GM12878 (cell line): Measurements from ENCODE around the gene TANC1. TPM values are rescaled to one million over a fixed set of nuclear protein-coding genes. Genes with fewer than 3 reads are reported as not detected.

Experiments
- ATAC-seq: fragments of 200-7000 bp; cut with Tn5 transposase; 3 replicates; pipeline ENCODE4 v1.9.1; 2020; ENCODE audit warnings: mild to moderate bottlenecking, moderate library complexity
- BruUV-seq: library from RNA; stranded (reverse); fragments of 400-500 nt; replicated peaks from 2 replicates; lab custom pipeline; 2021; lab: Mats Ljungman, UMichigan
- CTCF ChIA-PET: fragments of 300-600 bp; sonication (Branson Sonifier 250); formaldehyde crosslinking; extraction: SDS; loops from one replicate; lab custom pipeline; 2021; ENCODE audit warnings: inconsistent platforms; lab: Yijun Ruan, JAX
- POLR2A ChIA-PET: fragments of 350-600 bp; formaldehyde crosslinking; extraction: SDS; loops from one replicate; lab custom pipeline; 2021; ENCODE audit warnings: inconsistent platforms; lab: Charles Lee
- RAD21 ChIA-PET: fragments of 300-600 bp; sonication (Branson Sonifier 250); formaldehyde crosslinking; loops from one replicate; lab custom pipeline; 2023; ENCODE audit warnings: antibody characterized with exemption; ENCODE audit not compliant: unreplicated experiment; lab: Charles Lee
- SMC1A ChIA-PET: fragments of 300-600 bp; sonication (Branson Sonifier 250); formaldehyde crosslinking; loops from one replicate; lab custom pipeline; 2023; ENCODE audit not compliant: unreplicated experiment, uncharacterized antibody; lab: Charles Lee
- DNase-seq: peaks from one replicate; pipeline ENCODE4 v3.0.0-alpha.2; 2011; ENCODE audit warnings: low read depth, low spot score
- FAIRE-seq: peaks from 3 replicates; lab custom pipeline; 2011; peaks lifted over from hg19 to GRCh38; lab: Jason Lieb, UNC
- H2AFZ ChIP-seq: 2 replicates; pipeline ENCODE4 v1.6.0; 2011; ENCODE audit warnings: low read depth, low read length, control low read depth; ENCODE audit not compliant: control insufficient read depth
- H3K27ac ChIP-seq: 2 replicates; pipeline ENCODE4 v1.5.1; 2011; ENCODE audit warnings: control low read depth; ENCODE audit not compliant: control insufficient read depth, insufficient read depth
- H3K27me3 ChIP-seq, 2 experiments: replicated peaks in 1 of 2; 2 replicates each; pipeline versions ENCODE4 v1.6.0 to v1.6.1; 2011; ENCODE audit warnings: low read length in 1 of 2; ENCODE audit not compliant: control insufficient read depth in 2 of 2, insufficient read depth in 2 of 2
- H3K36me3 ChIP-seq, 2 experiments: 2 replicates each; pipeline ENCODE4 v1.5.1; 2011; ENCODE audit warnings: low read length in 1 of 2; ENCODE audit not compliant: control insufficient read depth in 2 of 2, insufficient read depth in 2 of 2
- H3K4me1 ChIP-seq: 2 replicates; pipeline ENCODE4 v1.6.1; 2011; ENCODE audit warnings: mild to moderate bottlenecking, low read length, moderate library complexity, mixed read lengths; ENCODE audit not compliant: control insufficient read depth, insufficient read depth
- H3K4me2 ChIP-seq: 2 replicates; pipeline ENCODE4 v1.6.0; 2011; ENCODE audit warnings: control low read depth; ENCODE audit not compliant: control insufficient read depth, insufficient read depth
- H3K4me3 ChIP-seq: fragments of 200-600 bp; sonication (generic); 2 replicates; pipeline ENCODE4 v1.5.1; 2016
- H3K79me2 ChIP-seq: 2 replicates; pipeline ENCODE4 v1.6.0; 2011; ENCODE audit warnings: low read length; ENCODE audit not compliant: control insufficient read depth, insufficient read depth
- H3K9ac ChIP-seq: 2 replicates; pipeline ENCODE4 v1.8.0; 2011; ENCODE audit warnings: low read length, control low read depth, mixed read lengths; ENCODE audit not compliant: control insufficient read depth, insufficient read depth
- H3K9me3 ChIP-seq: replicated peaks from 3 replicates; pipeline ENCODE4 v1.5.1; 2011; ENCODE audit warnings: mild to moderate bottlenecking, low read length; ENCODE audit not compliant: control insufficient read depth, insufficient read depth
- H4K20me1 ChIP-seq: 2 replicates; pipeline ENCODE4 v1.6.0; 2011; ENCODE audit not compliant: control insufficient read depth, insufficient read depth
- BHLHE40 ChIP-seq, 2 experiments: fragments of 450-650 bp in 1 of 2; IDR thresholded peaks; 2 replicates each; pipeline ENCODE4 v1.6.1; 2011 to 2017; ENCODE audit warnings: low read depth in 2 of 2, borderline replicate concordance in 1 of 2, improper control_type of control experiment in 1 of 2, low read length in 1 of 2, mild to moderate bottlenecking in 1 of 2
- IKZF2 ChIP-seq, 2 experiments: fragments of 450-650 bp; IDR thresholded peaks; 2 replicates each; pipeline ENCODE4 v1.6.1; 2017; ENCODE audit warnings: mild to moderate bottlenecking in 2 of 2, moderate library complexity in 2 of 2
- JUNB ChIP-seq: IDR thresholded peaks from 2 replicates; pipeline ENCODE4 v1.6.1; 2016; ENCODE audit warnings: antibody characterized with exemption, mild to moderate bottlenecking
- PKNOX1 ChIP-seq: fragments of 450-650 bp; IDR thresholded peaks from 2 replicates; pipeline ENCODE4 v1.6.1; 2016; ENCODE audit warnings: mild to moderate bottlenecking
- STAT3 ChIP-seq: IDR thresholded peaks from 2 replicates; pipeline ENCODE4 v1.6.1; 2011; ENCODE audit warnings: low read depth, low read length, improper control_type of control experiment
- ZNF24 ChIP-seq: fragments of 450-650 bp; IDR thresholded peaks from 2 replicates; pipeline ENCODE4 v1.6.1; 2017; ENCODE audit warnings: antibody characterized with exemption, mild to moderate bottlenecking
- ZNF592 ChIP-seq: fragments of 450-650 bp; IDR thresholded peaks from 2 replicates; pipeline ENCODE4 v1.6.1; 2017; ENCODE audit warnings: mild to moderate bottlenecking, moderate library complexity
- WGBS: methylation state at CpG from one replicate; pipeline ENCODE4 v1.1.6; 2016; ENCODE audit warnings: low lambda C conversion rate; ENCODE audit not compliant: insufficient replicate concordance, insufficient coverage; ENCODE audit errors: missing lambda C conversion rate; 5-methylcytosine and 5-hydroxymethylcytosine counted together
- in situ Hi-C: fragments of 300-500 bp; cut with MboI; formaldehyde crosslinking; loops from 9 replicates; pipeline ENCODE4 v1.14.3; 2018; ENCODE audit warnings: mixed read lengths
- intact Hi-C: fragments of 100-400 bp; cut with micrococcal nuclease; formaldehyde crosslinking; loops from one replicate; pipeline ENCODE4 v1.14.2; 2022; ENCODE audit not compliant: unreplicated experiment
- polyA plus RNA-seq, 11 experiments: library from polyadenylated mRNA; depleted of rRNA in 4 of 11; unstranded in 6 of 11; stranded (reverse) in 5 of 11; fragments of >200 nt; fragmentation: Nextera tagmentation in 4 of 11; fragmentation: Illumina TruSeq in 1 of 11; extraction: Ambion mirVana in 4 of 11; extraction: Trizol in 1 of 11; gene quantifications; 1 replicate in 1 of 11; 2 replicates in 10 of 11; pipeline versions ENCODE4 v1.2.1 to v1.2.3, GENCODE V29; 2011 to 2016; ENCODE audit warnings: inconsistent platforms in 2 of 11, missing spikeins in 2 of 11, low read depth in 1 of 11
- total RNA-seq, 4 experiments: library from RNA; depleted of rRNA in 3 of 4; stranded (reverse); fragments of >200 nt in 3 of 4; fragmentation: Illumina TruSeq in 1 of 4; extraction: Trizol in 1 of 4; gene quantifications; 2 replicates each; pipeline versions ENCODE4 v1.2.1 to v1.2.3, GENCODE V29; 2013 to 2021
- TF ChIP-seq, protein P1 (sequence below): fragments of 450-650 bp; IDR thresholded peaks from 2 replicates; pipeline ENCODE4 v1.6.1; 2014; ENCODE audit warnings: mild to moderate bottlenecking
- TF ChIP-seq, protein P2 (sequence below): IDR thresholded peaks from 2 replicates; pipeline ENCODE4 v1.6.1; 2012; ENCODE audit warnings: low read depth, low read length, improper control_type of control experiment
- TF ChIP-seq, protein P3 (sequence below): fragments of 450-650 bp; IDR thresholded peaks from 2 replicates; pipeline ENCODE4 v1.6.1; 2017; ENCODE audit warnings: borderline replicate concordance
- TF ChIP-seq, protein P4 (sequence below): fragments of 450-650 bp; IDR thresholded peaks from 2 replicates; pipeline ENCODE4 v1.6.1; 2018; ENCODE audit warnings: mild to moderate bottlenecking, low read depth, moderate library complexity; ENCODE audit not compliant: partially characterized antibody

The TANC1 gene
- total and polyA plus RNA-seq, 10 of the 15 experiments (the other 5 are each of a cell fraction or from before 2014, with no cell fraction given), result 0.05 to 5.0 (median 0.34) TPM

DNA sequence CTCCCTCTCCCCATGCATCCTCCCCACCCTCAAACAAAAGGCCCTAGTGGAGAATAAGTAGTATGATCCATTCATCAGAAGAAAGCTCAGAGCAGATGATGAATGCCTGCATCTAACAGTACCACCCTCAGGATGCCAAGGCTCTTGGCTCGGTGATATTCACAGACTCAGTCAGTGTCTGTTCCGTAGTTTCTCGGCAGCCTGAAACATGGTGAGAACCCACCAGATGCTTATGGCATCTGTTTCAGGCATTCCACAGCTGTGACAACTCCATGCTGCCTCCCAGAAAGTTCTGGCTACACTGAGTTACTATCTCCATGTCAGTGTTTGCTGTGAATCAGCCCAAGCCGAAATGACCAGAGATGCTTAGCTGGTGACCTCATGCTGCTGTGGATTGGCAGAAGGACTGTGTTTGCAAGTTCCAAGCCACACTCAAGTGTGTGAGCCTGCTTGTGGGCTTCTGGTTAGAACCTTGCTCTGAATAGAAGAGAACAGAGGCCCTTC lies 234.2 kb downstream of the TANC1 start:
- Histone ChIP-seq H3K9ac (no peak overlapping the region), H3K4me2 (no peak overlapping the region), H2AFZ (no peak overlapping the region), H3K4me3 (no peak overlapping the region), H3K79me2 (no peaks in the 10 kb centered on the region), H3K36me3 (no peaks in the 10 kb centered on the region), H4K20me1 (no peaks in the 10 kb centered on the region), H3K9me3 (no peaks in the 10 kb centered on the region), H3K27me3 (no peaks in the 10 kb centered on the region), H3K27ac (no peak overlapping the region), H3K4me1 (peaks cover 13% of the 10 kb centered on the region)
- in situ Hi-C loops, result no loop called here
- ATAC-seq (no peak), FAIRE-seq (no peak), DNase-seq (no peak)
- ChIA-PET CTCF (interaction anchor here (1.4 kb wide), 1 partner anchor 84 kb away, joined by 3 read pairs; no protein-coding TSS in a partner anchor), SMC1A (interaction anchor here (0.7 to 2.5 kb wide), 2 partner anchors 35 to 47 kb away, joined by 3 to 12 read pairs; no protein-coding TSS in a partner anchor), POLR2A (no interaction called here), RAD21 (interaction anchor here (0.6 to 1.5 kb wide), 3 partner anchors 16 to 765 kb away, joined by 3 to 4 read pairs (median 4); no protein-coding TSS in a partner anchor)
- intact Hi-C loops, result loop anchor here (5.0 to 10.0 kb wide), 2 partner anchors 55 to 512 kb away; partner anchors contain the start of gene MARCHF7
- BruUV-seq, result no TSS peak
- 100% methylated on average over 4 of the region's 4 CpGs for WGBS
- TF ChIP-seq, protein P1, sequence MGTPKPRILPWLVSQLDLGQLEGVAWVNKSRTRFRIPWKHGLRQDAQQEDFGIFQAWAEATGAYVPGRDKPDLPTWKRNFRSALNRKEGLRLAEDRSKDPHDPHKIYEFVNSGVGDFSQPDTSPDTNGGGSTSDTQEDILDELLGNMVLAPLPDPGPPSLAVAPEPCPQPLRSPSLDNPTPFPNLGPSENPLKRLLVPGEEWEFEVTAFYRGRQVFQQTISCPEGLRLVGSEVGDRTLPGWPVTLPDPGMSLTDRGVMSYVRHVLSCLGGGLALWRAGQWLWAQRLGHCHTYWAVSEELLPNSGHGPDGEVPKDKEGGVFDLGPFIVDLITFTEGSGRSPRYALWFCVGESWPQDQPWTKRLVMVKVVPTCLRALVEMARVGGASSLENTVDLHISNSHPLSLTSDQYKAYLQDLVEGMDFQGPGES, result no peak
- TF ChIP-seq IKZF2 (IDR thresholded peaks at IDR 0.05) (no peak), JUNB (no peak), ZNF24 (no peak), STAT3 (no peak), ZNF592 (no peak), BHLHE40 (IDR thresholded peaks at IDR 0.05; ENCODE audit: borderline replicate concordance in 1 of 2, low read depth in 2 of 2, low read length in 1 of 2) (no peak), PKNOX1 (no peak)
- TF ChIP-seq, protein P2, sequence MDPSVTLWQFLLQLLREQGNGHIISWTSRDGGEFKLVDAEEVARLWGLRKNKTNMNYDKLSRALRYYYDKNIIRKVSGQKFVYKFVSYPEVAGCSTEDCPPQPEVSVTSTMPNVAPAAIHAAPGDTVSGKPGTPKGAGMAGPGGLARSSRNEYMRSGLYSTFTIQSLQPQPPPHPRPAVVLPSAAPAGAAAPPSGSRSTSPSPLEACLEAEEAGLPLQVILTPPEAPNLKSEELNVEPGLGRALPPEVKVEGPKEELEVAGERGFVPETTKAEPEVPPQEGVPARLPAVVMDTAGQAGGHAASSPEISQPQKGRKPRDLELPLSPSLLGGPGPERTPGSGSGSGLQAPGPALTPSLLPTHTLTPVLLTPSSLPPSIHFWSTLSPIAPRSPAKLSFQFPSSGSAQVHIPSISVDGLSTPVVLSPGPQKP, result no peak
- TF ChIP-seq, protein P3, sequence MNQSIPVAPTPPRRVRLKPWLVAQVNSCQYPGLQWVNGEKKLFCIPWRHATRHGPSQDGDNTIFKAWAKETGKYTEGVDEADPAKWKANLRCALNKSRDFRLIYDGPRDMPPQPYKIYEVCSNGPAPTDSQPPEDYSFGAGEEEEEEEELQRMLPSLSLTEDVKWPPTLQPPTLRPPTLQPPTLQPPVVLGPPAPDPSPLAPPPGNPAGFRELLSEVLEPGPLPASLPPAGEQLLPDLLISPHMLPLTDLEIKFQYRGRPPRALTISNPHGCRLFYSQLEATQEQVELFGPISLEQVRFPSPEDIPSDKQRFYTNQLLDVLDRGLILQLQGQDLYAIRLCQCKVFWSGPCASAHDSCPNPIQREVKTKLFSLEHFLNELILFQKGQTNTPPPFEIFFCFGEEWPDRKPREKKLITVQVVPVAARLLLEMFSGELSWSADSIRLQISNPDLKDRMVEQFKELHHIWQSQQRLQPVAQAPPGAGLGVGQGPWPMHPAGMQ, result no peak
- TF ChIP-seq, protein P4, sequence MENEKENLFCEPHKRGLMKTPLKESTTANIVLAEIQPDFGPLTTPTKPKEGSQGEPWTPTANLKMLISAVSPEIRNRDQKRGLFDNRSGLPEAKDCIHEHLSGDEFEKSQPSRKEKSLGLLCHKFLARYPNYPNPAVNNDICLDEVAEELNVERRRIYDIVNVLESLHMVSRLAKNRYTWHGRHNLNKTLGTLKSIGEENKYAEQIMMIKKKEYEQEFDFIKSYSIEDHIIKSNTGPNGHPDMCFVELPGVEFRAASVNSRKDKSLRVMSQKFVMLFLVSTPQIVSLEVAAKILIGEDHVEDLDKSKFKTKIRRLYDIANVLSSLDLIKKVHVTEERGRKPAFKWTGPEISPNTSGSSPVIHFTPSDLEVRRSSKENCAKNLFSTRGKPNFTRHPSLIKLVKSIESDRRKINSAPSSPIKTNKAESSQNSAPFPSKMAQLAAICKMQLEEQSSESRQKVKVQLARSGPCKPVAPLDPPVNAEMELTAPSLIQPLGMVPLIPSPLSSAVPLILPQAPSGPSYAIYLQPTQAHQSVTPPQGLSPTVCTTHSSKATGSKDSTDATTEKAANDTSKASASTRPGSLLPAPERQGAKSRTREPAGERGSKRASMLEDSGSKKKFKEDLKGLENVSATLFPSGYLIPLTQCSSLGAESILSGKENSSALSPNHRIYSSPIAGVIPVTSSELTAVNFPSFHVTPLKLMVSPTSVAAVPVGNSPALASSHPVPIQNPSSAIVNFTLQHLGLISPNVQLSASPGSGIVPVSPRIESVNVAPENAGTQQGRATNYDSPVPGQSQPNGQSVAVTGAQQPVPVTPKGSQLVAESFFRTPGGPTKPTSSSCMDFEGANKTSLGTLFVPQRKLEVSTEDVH, result no peak
